ENCODE measurements around the gene STAT5B. TPM values are rescaled to one million over a fixed set of nuclear protein-coding genes. Genes with fewer than 3 reads are reported as not detected.
"Not testable (repeated sequence)": the region's sequence is repeated elsewhere in the genome, so short reads cannot be mapped to it uniquely, and the experiment has no call there.

Gene STAT5B
- total and polyA plus RNA-seq, 7 donors: 15.9 to 90.1 (median 68.8) TPM

GRCh38 chr17:42304187-42305030, 28.2 kb upstream of the STAT5B start:
- ATAC-seq (no peak), DNase-seq (no peak)
- H3K27me3 ChIP-seq (ENCODE audit: insufficient read depth in 3 of 3, low read length in 2 of 3): no peaks in the 10 kb centered on the region
- no peak overlapping the region for H3K4me3 ChIP-seq
- H3K4me1 ChIP-seq: no peaks in the 10 kb centered on the region
- H3K36me3 ChIP-seq (ENCODE audit: insufficient read depth in 1 of 2, low read depth in 1 of 2): peaks cover 0 to 78% of the 10 kb centered on the region in 2 donors
- TF ChIP-seq CTCF (IDR thresholded peaks at IDR 0.05): no peak
- intact Hi-C loops (cut with DNase I): no loop called here
- H3K9me3 ChIP-seq: no peaks in the 10 kb centered on the region
- 95 to 96% (median 95%) methylated on average over 16 of the region's 16 CpGs for WGBS, 3 donors
- H3K27ac ChIP-seq: no peak overlapping the region

DNA sequence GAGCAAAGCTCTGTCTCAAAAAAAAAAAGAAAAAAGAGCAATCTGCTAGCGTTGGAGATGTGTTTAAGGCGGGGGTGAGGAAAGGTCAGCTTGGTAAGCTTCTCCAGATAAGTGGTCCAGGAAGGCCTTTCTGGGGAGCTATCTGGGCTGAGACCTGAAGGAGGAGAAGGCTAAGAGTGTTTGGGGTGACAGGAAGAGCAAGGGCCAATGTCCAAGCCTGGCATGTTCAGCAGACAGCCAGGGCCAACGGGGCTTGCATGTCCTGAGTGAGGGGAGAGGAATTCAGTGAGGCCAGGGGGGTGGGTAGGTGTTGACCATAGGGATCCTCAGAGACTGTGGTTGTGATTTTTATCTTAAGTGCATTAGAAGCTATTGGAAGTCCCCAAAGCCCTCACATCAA, 27.5 kb upstream of the STAT5B start:
- H3K4me1 ChIP-seq: no peaks in the 10 kb centered on the region
- ATAC-seq: no peak
- intact Hi-C loops (cut with DNase I): no loop called here
- no peaks in the 10 kb centered on the region for H3K9me3 ChIP-seq
- peaks cover 0 to 78% of the 10 kb centered on the region in 2 donors for H3K36me3 ChIP-seq (ENCODE audit: insufficient read depth in 1 of 2, low read depth in 1 of 2)
- H3K27me3 ChIP-seq (ENCODE audit: insufficient read depth in 3 of 3, low read length in 2 of 3): no peaks in the 10 kb centered on the region
- H3K4me3 ChIP-seq: no peak overlapping the region
- no peak for TF ChIP-seq CTCF (IDR thresholded peaks at IDR 0.05)
- 85 to 88% (median 87%) methylated on average over 3 of the region's 3 CpGs for WGBS, 3 donors
- DNase-seq: no peak
- no peak overlapping the region for H3K27ac ChIP-seq

DNA sequence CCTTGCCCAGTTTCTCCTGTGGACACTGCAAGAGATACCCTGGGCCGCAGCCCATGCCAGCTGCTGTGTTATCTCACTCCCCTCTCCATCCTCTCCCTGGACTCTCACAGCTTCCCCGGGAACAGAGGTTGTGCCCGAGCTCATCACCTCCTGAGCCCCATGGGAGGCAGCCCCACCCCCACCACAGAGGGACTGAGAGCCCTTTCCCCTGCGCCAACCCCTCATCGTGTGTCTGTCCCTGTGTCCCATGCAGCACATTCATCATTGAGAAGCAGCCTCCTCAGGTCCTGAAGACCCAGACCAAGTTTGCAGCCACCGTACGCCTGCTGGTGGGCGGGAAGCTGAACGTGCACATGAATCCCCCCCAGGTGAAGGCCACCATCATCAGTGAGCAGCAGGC, 24.8 kb upstream of the STAT5B start:
- Histone ChIP-seq H3K9me3 (no peaks in the 10 kb centered on the region), H3K4me3 (no peak overlapping the region), H3K27ac (no peak overlapping the region), H3K36me3 (ENCODE audit: insufficient read depth in 1 of 2, low read depth in 1 of 2) (peaks cover 0 to 68% of the 10 kb centered on the region in 2 donors), H3K4me1 (no peaks in the 10 kb centered on the region), H3K27me3 (ENCODE audit: insufficient read depth in 3 of 3, low read length in 2 of 3) (no peaks in the 10 kb centered on the region)
- intact Hi-C loops (cut with DNase I): no loop called here
- TF ChIP-seq CTCF (IDR thresholded peaks at IDR 0.05): no peak
- no peak for ATAC-seq
- 82 to 86% (median 86%) methylated on average over 9 of the region's 9 CpGs for WGBS, 3 donors
- no peak for DNase-seq

- H3K36me3 ChIP-seq (ENCODE audit: insufficient read depth in 1 of 2, low read depth in 1 of 2): peaks cover 0 to 72% of the 10 kb centered on the region in 2 donors
- ATAC-seq; H3K27me3 ChIP-seq (ENCODE audit: insufficient read depth in 3 of 3, low read length in 2 of 3); H3K4me3 ChIP-seq; H3K9me3 ChIP-seq; H3K27ac ChIP-seq; intact Hi-C loops (cut with DNase I); DNase-seq; H3K4me1 ChIP-seq: not testable (repeated sequence)
- WGBS, 3 donors: 100% methylated on average over 1 of the region's 17 CpGs; no CpG with 5 or more reads in 1 of the 3 donors
Measured at GRCh38 chr17:42299913-42300312, 23.7 kb upstream of the STAT5B start.

GRCh38 chr17:42299361-42299760, 23.2 kb upstream of the STAT5B start:
- DNase-seq; H3K4me3 ChIP-seq; intact Hi-C loops (cut with DNase I); H3K27ac ChIP-seq; H3K9me3 ChIP-seq; H3K4me1 ChIP-seq; ATAC-seq; H3K27me3 ChIP-seq (ENCODE audit: insufficient read depth in 3 of 3, low read length in 2 of 3): not testable (repeated sequence)
- WGBS, 3 donors: 90 to 96% (median 94%) methylated on average over 8 to 10 of the region's 10 CpGs
- H3K36me3 ChIP-seq (ENCODE audit: insufficient read depth in 1 of 2, low read depth in 1 of 2): peaks cover 0 to 72% of the 10 kb centered on the region in 2 donors

DNA sequence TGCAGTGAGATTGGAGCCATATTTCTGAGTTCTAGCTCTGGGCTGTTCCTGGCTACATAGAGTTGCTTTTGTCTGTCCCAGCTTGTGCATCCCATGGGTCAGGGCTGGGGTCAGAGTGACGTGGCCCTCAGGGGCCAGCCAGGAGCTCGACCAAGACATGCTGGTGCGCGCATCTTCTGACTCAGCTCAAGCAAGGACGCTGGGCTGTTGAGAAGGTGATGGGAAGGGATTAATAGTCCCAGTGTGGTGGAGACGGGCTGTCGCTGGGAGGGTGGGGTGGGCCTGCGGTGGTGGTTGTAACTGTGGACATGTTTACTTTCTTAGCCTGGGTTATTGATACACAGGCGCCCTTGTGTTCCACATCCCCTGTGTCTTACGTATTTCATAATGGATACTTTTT, 21.6 kb upstream of the STAT5B start:
- H3K27me3 ChIP-seq (ENCODE audit: insufficient read depth in 3 of 3, low read length in 2 of 3); H3K9me3 ChIP-seq; H3K27ac ChIP-seq; ATAC-seq; H3K4me3 ChIP-seq; DNase-seq; intact Hi-C loops (cut with DNase I); H3K4me1 ChIP-seq: not testable (repeated sequence)
- H3K36me3 ChIP-seq (ENCODE audit: insufficient read depth in 1 of 2, low read depth in 1 of 2): peaks cover 0 to 69% of the 10 kb centered on the region in 2 donors
- 73 to 94% (median 91%) methylated on average over 7 to 10 of the region's 10 CpGs for WGBS, 3 donors

Measured in psoas muscle (tissue), 8 donors.